CD14-positive monocyte (primary cell): ENCODE data around the gene RAB22A. TPM values are rescaled to one million over a fixed set of nuclear protein-coding genes. Genes with fewer than 3 reads are reported as not detected.
A peak's percentile ranks its signal among the peaks of the same experiment; 100 is the strongest.

ENCODE experiments used
- DNase-seq, 3 donors: peaks; one replicate each; pipeline ENCODE4 v3.0.0-alpha.2; 2011 to 2022
- H2AFZ ChIP-seq: 2 replicates; pipeline ENCODE4 v1.6.0; 2012; ENCODE audit warnings: mild to moderate bottlenecking, low read depth, low read length, inconsistent platforms; ENCODE audit not compliant: insufficient read depth, poor library complexity, severe bottlenecking
- H3K27ac ChIP-seq, 2 donors: 1 replicate in 1 of 2; 2 replicates in 1 of 2; pipeline ENCODE4 v1.5.1; 2012 to 2013; ENCODE audit warnings: low read length in 2 of 2, control low read depth in 1 of 2, inconsistent platforms in 1 of 2, low read depth in 1 of 2, mild to moderate bottlenecking in 1 of 2
- H3K27me3 ChIP-seq, 2 donors: one replicate each; pipeline versions ENCODE4 v1.6.0 to v1.6.1; 2011 to 2013; ENCODE audit warnings: low read length in 2 of 2; ENCODE audit not compliant: control insufficient read depth in 2 of 2, insufficient read depth in 2 of 2
- H3K36me3 ChIP-seq, 2 donors: replicated peaks in 1 of 2; 1 replicate in 1 of 2; 2 replicates in 1 of 2; pipeline versions ENCODE4 v1.5.1 to v1.6.1; 2012 to 2013; ENCODE audit warnings: low read length in 2 of 2, control low read depth in 1 of 2, inconsistent platforms in 1 of 2, mild to moderate bottlenecking in 1 of 2; ENCODE audit not compliant: insufficient read depth in 2 of 2, control insufficient read depth in 1 of 2
- H3K4me1 ChIP-seq, 2 donors: 1 replicate in 1 of 2; 2 replicates in 1 of 2; pipeline versions ENCODE4 v1.5.1 to v1.6.1; 2012 to 2013; ENCODE audit warnings: low read length in 2 of 2, control low read depth in 1 of 2, inconsistent platforms in 1 of 2, mild to moderate bottlenecking in 1 of 2, moderate library complexity in 1 of 2; ENCODE audit not compliant: insufficient read depth in 2 of 2, control insufficient read depth in 1 of 2
- H3K4me2 ChIP-seq: replicated peaks from 2 replicates; pipeline ENCODE3; 2012; ENCODE audit warnings: low read length, moderate library complexity, mild to moderate bottlenecking; ENCODE audit not compliant: poor library complexity, severe bottlenecking; ENCODE audit errors: extremely low read depth
- H3K4me3 ChIP-seq, 3 experiments: fragments of 200-600 bp in 1 of 3; sonication (generic) in 1 of 3; replicated peaks in 1 of 3; 1 replicate in 2 of 3; 2 replicates in 1 of 3; pipeline ENCODE4 v1.5.1; 2011 to 2013; ENCODE audit warnings: low read length in 3 of 3, mild to moderate bottlenecking in 3 of 3, control low read depth in 2 of 3, low read depth in 2 of 3, inconsistent platforms in 1 of 3, moderate library complexity in 1 of 3
- H3K79me2 ChIP-seq: 2 replicates; pipeline ENCODE4 v1.6.0; 2012; ENCODE audit warnings: mild to moderate bottlenecking, control low read depth, inconsistent platforms, low read length, moderate library complexity; ENCODE audit not compliant: insufficient read depth
- H3K9ac ChIP-seq: 2 replicates; pipeline ENCODE4 v1.6.0; 2017; ENCODE audit warnings: low read length, mild to moderate bottlenecking; ENCODE audit not compliant: insufficient read depth, poor library complexity, severe bottlenecking
- H3K9me3 ChIP-seq, 2 donors: replicated peaks in 1 of 2; 1 replicate in 1 of 2; 2 replicates in 1 of 2; pipeline versions ENCODE4 v1.5.1 to v1.6.1; 2012 to 2013; ENCODE audit warnings: low read length in 2 of 2, control low read depth in 1 of 2; ENCODE audit not compliant: control insufficient read depth in 1 of 2, insufficient read depth in 1 of 2
- H4K20me1 ChIP-seq: 2 replicates; pipeline ENCODE4 v1.6.0; 2012; ENCODE audit warnings: mild to moderate bottlenecking, low read length, control low read depth, moderate library complexity; ENCODE audit not compliant: insufficient read depth
- H3K27ac Mint-ChIP-seq, 7 donors: one replicate each; pipeline ENCODE4 v1.8.0; 2020; ENCODE audit warnings: mild to moderate bottlenecking in 7 of 7, mixed read lengths in 7 of 7, moderate library complexity in 6 of 7, inconsistent platforms in 2 of 7
- H3K27me3 Mint-ChIP-seq, 3 donors: one replicate each; pipeline ENCODE4 v1.8.0; 2021 to 2022; ENCODE audit warnings: low read depth in 3 of 3, mild to moderate bottlenecking in 3 of 3, mixed read lengths in 3 of 3, moderate library complexity in 3 of 3, inconsistent platforms in 1 of 3
- H3K36me3 Mint-ChIP-seq, 2 donors: one replicate each; pipeline ENCODE4 v1.8.0; 2020; ENCODE audit warnings: mixed read lengths in 2 of 2, inconsistent platforms in 1 of 2, mild to moderate bottlenecking in 1 of 2
- H3K4me1 Mint-ChIP-seq: one replicate; pipeline ENCODE4 v1.8.0; 2020; ENCODE audit warnings: mild to moderate bottlenecking, mixed read lengths
- H3K4me3 Mint-ChIP-seq, 2 donors: one replicate each; pipeline ENCODE4 v1.8.0; 2020; ENCODE audit warnings: mild to moderate bottlenecking in 2 of 2, mixed read lengths in 2 of 2, moderate library complexity in 1 of 2
- H3K9me3 Mint-ChIP-seq, 7 donors: one replicate each; pipeline ENCODE4 v1.8.0; 2020 to 2022; ENCODE audit warnings: mixed read lengths in 7 of 7, mild to moderate bottlenecking in 6 of 7, moderate library complexity in 6 of 7, inconsistent platforms in 2 of 7
- CTCF ChIP-seq: fragments of 200-600 bp; IDR thresholded peaks from one replicate; pipeline ENCODE4 v1.8.0; 2022; ENCODE audit warnings: antibody characterized with exemption, mild to moderate bottlenecking
- WGBS: methylation state at CpG from one replicate; pipeline ENCODE4 v1.1.5; 2013; ENCODE audit warnings: missing lambda C conversion rate; ENCODE audit not compliant: insufficient coverage; 5-methylcytosine and 5-hydroxymethylcytosine counted together
- intact Hi-C, 2 donors: fragments of 100-400 bp; cut with micrococcal nuclease; formaldehyde crosslinking; loops; one replicate each; pipeline versions ENCODE4 v1.15.0 to v1.15.1; 2023
- polyA plus RNA-seq, 3 donors: library from polyadenylated mRNA; depleted of rRNA in 1 of 3; unstranded in 2 of 3; stranded (reverse) in 1 of 3; fragments of 300-500 nt in 2 of 3; fragments of >200 nt in 1 of 3; fragmentation: Illumina TruSeq in 2 of 3; gene quantifications; 1 replicate in 2 of 3; 2 replicates in 1 of 3; pipeline ENCODE4 v1.2.3, GENCODE V29; 2012 to 2021

Gene RAB22A
- polyA plus RNA-seq, 3 donors = 5.8 to 10.6 (median 9.8) TPM

GRCh38 chr20:58375759-58376352 lies 66.3 kb downstream of the RAB22A start:
- Mint-ChIP-seq H3K27ac (no peak overlapping the region), H3K4me1 (peaks cover 9% of the 10 kb centered on the region), H3K36me3 (no peaks in the 10 kb centered on the region), H3K27me3 (peaks cover 6 to 23% (median 7%) of the 10 kb centered on the region in 3 donors), H3K9me3 (peaks cover 1 to 6% (median 3%) of the 10 kb centered on the region in 7 donors), H3K4me3 (no peak overlapping the region)
- no peaks in the 10 kb centered on the region for H4K20me1 ChIP-seq
- 86% methylated on average over 1 of the region's 10 CpGs for WGBS
- peaks cover 0 to 5% of the 10 kb centered on the region in 2 donors for H3K27me3 ChIP-seq
- no peak overlapping the region for H2AFZ ChIP-seq
- H3K36me3 ChIP-seq = no peaks in the 10 kb centered on the region
- no peak overlapping the region for H3K4me3 ChIP-seq
- H3K9me3 ChIP-seq = peaks cover 0 to 2% of the 10 kb centered on the region in 2 donors
- no peak overlapping the region for H3K4me2 ChIP-seq
- no peaks in the 10 kb centered on the region for H3K4me1 ChIP-seq
- no peak for DNase-seq
- no peaks in the 10 kb centered on the region for H3K79me2 ChIP-seq
- H3K27ac ChIP-seq = no peak overlapping the region
- no peak overlapping the region for H3K9ac ChIP-seq
- no peak for TF ChIP-seq CTCF
- intact Hi-C loops = no loop called here

GRCh38 chr20:58377017-58377416 lies 67.5 kb downstream of the RAB22A start:
- DNase-seq = no peak
- WGBS = no CpG with 5 or more reads among the region's 1 CpG
- H3K9ac ChIP-seq = no peak overlapping the region
- Mint-ChIP-seq H3K9me3 (peaks cover 10 to 16% (median 14%) of the 10 kb centered on the region in 7 donors), H3K27me3 (peaks cover 6 to 26% (median 7%) of the 10 kb centered on the region in 3 donors), H3K27ac (no peak overlapping the region), H3K36me3 (no peaks in the 10 kb centered on the region), H3K4me3 (peak overlapping the region in 1 of 2 donors; percentile 18), H3K4me1 (peaks cover 9% of the 10 kb centered on the region)
- H3K4me3 ChIP-seq = no peak overlapping the region
- H3K27me3 ChIP-seq = peaks cover 0 to 5% of the 10 kb centered on the region in 2 donors
- no peak overlapping the region for H2AFZ ChIP-seq
- no peaks in the 10 kb centered on the region for H4K20me1 ChIP-seq
- H3K27ac ChIP-seq = no peak overlapping the region
- H3K36me3 ChIP-seq = no peaks in the 10 kb centered on the region
- intact Hi-C loops = no loop called here
- no peak overlapping the region for H3K4me2 ChIP-seq
- peaks cover 10 to 13% of the 10 kb centered on the region in 2 donors for H3K9me3 ChIP-seq
- no peaks in the 10 kb centered on the region for H3K79me2 ChIP-seq
- H3K4me1 ChIP-seq = no peaks in the 10 kb centered on the region
- no peak for TF ChIP-seq CTCF
